ENCODE measurements around the gene ICA1L. TPM values are rescaled to one million over a fixed set of nuclear protein-coding genes. Genes with fewer than 3 reads are reported as not detected.

Gene ICA1L
- total RNA-seq, 1 donor from 2014 or later = 10.2 TPM

DNA sequence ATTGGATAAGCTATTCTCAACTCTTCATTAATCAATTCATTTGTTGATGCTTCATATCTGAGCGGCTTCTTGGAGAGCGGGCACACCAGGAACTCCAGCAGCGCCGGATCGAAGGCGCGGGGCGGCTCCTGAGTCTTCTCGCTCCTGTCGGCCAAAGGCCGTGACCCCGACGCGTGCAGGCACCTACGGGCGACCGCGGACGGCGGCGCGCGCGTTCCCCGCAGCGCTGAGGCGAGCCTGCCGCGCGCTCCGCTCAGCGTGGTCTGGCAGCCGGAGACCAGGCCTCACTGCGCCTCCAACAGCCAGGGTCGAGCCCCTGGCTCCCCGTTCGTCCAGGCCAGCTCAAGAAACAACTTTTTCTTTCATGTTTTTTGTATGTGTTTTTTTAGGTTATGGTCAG lies 97.5 kb downstream of the ICA1L start:
- POLR2A ChIA-PET = no interaction called here
- H3K36me3 Mint-ChIP-seq (ENCODE audit: low read depth) = peaks cover 72% of the 10 kb centered on the region
- H3K27ac Mint-ChIP-seq = no peak overlapping the region
- intact Hi-C loops (cut with micrococcal nuclease) = no loop called here
- DNase-seq = no peak
- CTCF ChIA-PET = no interaction called here
- H3K27me3 Mint-ChIP-seq = no peaks in the 10 kb centered on the region
- H3K4me3 Mint-ChIP-seq = no peak overlapping the region
- ATAC-seq (ENCODE audit: low read depth) = no peak
- H3K9me3 Mint-ChIP-seq = no peaks in the 10 kb centered on the region
- H3K4me1 Mint-ChIP-seq = peaks cover 5% of the 10 kb centered on the region
- TF ChIP-seq, protein P1, sequence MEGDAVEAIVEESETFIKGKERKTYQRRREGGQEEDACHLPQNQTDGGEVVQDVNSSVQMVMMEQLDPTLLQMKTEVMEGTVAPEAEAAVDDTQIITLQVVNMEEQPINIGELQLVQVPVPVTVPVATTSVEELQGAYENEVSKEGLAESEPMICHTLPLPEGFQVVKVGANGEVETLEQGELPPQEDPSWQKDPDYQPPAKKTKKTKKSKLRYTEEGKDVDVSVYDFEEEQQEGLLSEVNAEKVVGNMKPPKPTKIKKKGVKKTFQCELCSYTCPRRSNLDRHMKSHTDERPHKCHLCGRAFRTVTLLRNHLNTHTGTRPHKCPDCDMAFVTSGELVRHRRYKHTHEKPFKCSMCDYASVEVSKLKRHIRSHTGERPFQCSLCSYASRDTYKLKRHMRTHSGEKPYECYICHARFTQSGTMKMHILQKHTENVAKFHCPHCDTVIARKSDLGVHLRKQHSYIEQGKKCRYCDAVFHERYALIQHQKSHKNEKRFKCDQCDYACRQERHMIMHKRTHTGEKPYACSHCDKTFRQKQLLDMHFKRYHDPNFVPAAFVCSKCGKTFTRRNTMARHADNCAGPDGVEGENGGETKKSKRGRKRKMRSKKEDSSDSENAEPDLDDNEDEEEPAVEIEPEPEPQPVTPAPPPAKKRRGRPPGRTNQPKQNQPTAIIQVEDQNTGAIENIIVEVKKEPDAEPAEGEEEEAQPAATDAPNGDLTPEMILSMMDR (IDR thresholded peaks at IDR 0.05) = no peak

DNA sequence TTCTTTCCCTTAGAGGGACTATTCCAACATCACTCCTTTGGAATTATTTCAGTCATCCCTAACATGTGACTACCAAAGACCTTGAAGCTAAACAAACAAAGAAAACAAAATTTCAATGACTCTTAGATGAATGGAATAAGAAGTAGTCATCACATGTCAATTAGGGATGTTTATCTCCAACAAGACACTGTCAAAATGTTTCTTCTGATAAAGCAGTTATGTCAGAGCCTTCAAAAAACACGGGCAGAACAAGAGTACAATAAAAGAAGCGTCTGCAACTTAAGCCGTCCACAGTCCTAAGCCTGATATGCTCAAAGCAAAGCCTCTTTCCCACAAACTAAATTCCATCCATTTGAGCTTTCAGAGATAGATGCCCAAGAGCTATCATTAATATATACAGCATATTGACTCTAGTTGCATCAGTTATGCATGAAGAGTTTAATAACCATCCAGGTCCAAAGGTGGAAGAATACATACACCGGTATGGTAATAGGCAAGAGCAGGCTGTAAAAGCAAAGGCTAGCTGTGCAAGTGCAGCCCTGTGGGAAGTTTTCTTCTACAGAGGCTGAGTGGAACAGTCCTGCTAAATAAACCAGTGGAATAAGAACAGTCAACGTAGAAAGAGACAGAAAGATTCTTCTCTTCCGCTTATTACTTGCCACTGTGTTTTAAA lies 98.1 kb downstream of the ICA1L start:
- POLR2A ChIA-PET = no interaction called here

DNA sequence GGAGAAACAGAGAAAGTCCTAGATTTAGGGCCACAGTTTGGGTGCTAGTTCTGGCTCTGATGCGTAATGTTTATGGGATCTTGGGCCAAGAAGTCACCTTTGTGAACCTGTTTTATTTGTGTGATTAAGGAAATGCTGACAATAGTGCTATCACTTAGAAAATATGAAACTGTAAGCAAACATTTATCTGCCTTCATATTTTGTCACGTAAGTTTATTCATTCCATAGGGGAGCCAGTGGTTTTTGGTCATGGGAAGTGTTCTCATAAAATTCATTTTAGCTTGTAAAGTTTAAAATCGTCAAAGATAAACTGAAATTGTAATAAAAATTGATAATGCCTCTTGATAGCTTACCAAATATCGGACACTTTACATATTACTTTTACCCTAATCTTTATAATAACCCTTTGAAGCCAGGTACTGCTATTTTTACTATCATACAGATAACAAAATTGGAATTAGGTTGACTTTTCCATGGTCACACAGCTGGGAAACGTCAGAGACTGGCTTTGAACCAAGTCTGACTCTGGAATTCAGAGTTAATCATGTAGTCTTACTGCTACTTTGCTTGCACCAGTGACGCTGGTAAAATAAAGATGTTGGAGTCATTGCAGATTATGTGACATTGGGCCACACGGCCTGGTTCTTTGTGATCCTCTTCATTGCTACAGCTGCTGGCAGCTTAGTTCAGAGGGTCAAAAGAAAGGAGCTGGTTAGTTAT lies 99.7 kb downstream of the ICA1L start:
- ChIA-PET POLR2A (no interaction called here), CTCF (no interaction called here)
- ATAC-seq (ENCODE audit: low read depth) (no peak), DNase-seq (no peak)
- Mint-ChIP-seq H3K27me3 (no peaks in the 10 kb centered on the region), H3K9me3 (no peaks in the 10 kb centered on the region), H3K4me1 (no peaks in the 10 kb centered on the region), H3K27ac (no peak overlapping the region), H3K36me3 (ENCODE audit: low read depth) (peaks cover 64% of the 10 kb centered on the region), H3K4me3 (no peak overlapping the region)
- TF ChIP-seq, protein P1 (IDR thresholded peaks at IDR 0.05) = no peak
- intact Hi-C loops (cut with micrococcal nuclease) = no loop called here

More for the DNA sequence above, 98.1 kb downstream of the ICA1L start:
- peaks cover 65% of the 10 kb centered on the region for H3K36me3 Mint-ChIP-seq (ENCODE audit: low read depth)
- no peak overlapping the region for H3K4me3 Mint-ChIP-seq
- no peak overlapping the region for H3K27ac Mint-ChIP-seq
- TF ChIP-seq, protein P1 (IDR thresholded peaks at IDR 0.05) = no peak
- no peaks in the 10 kb centered on the region for H3K27me3 Mint-ChIP-seq
- intact Hi-C loops (cut with micrococcal nuclease) = no loop called here
- H3K4me1 Mint-ChIP-seq = peaks cover 3% of the 10 kb centered on the region
- CTCF ChIA-PET = no interaction called here
- H3K9me3 Mint-ChIP-seq = no peaks in the 10 kb centered on the region
- ATAC-seq (ENCODE audit: low read depth) = no peak
- DNase-seq = no peak

DNA sequence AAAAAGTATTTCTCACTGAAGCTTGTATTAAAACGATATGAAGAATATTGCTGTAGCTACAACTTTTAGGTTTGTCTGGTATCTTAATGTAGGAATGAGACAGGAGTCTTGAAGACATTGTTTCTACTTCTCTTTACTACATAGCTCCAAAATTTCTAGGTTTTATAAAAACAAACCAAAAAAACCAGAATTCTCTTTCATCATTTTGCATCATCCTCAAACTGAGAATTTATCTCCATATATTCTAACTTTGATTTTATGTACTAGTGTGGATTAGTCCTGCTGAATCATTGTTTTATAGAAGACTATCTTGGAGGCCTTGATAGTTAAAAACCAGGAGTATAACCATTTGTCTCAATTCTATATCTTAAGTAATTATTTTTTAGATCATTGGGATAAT lies 100.2 kb downstream of the ICA1L start:
- intact Hi-C loops (cut with micrococcal nuclease) = no loop called here
- DNase-seq (no peak), ATAC-seq (ENCODE audit: low read depth) (no peak)
- no peak overlapping the region for H3K4me3 Mint-ChIP-seq
- H3K27me3 Mint-ChIP-seq = no peaks in the 10 kb centered on the region
- ChIA-PET CTCF (interaction anchor here (0.6 to 1.3 kb wide), 3 partner anchors 25 to 183 kb away, joined by 3 to 8 read pairs (median 4); no protein-coding TSS in a partner anchor), POLR2A (interaction anchor here (0.6 kb wide), 1 partner anchor 533 kb away, joined by 3 read pairs; the partner anchor contains the start of gene SUMO1)
- no peaks in the 10 kb centered on the region for H3K9me3 Mint-ChIP-seq
- H3K36me3 Mint-ChIP-seq (ENCODE audit: low read depth) = peaks cover 64% of the 10 kb centered on the region
- no peaks in the 10 kb centered on the region for H3K4me1 Mint-ChIP-seq
- TF ChIP-seq, protein P1 (IDR thresholded peaks at IDR 0.05) = no peak
- H3K27ac Mint-ChIP-seq = no peak overlapping the region

DNA sequence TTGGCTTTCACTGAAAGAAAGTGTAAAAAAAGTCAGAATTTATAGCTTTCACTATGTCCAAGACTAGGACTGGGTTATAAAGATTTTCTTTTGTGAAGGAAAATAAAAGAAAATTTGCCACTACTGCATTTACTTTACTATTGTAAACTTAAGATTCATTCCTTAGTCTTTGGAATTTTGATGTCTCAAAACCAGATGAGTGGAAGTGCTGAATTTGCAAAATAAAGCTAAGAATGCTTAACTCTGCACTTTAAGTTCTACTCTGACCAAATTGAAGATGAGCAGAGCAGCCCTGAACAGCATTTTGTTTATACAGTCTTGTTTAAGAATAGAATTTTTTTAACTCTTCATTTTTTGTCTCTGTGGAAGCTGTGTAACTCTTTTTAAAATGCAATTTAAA lies 102.4 kb downstream of the ICA1L start:
- POLR2A ChIA-PET = no interaction called here
- Mint-ChIP-seq H3K27me3 (no peaks in the 10 kb centered on the region), H3K36me3 (ENCODE audit: low read depth) (peaks cover 64% of the 10 kb centered on the region), H3K4me1 (peaks cover 8% of the 10 kb centered on the region), H3K27ac (no peak overlapping the region), H3K4me3 (no peak overlapping the region), H3K9me3 (no peaks in the 10 kb centered on the region)
- DNase-seq (no peak), ATAC-seq (ENCODE audit: low read depth) (no peak)
- CTCF ChIA-PET = interaction anchor here (0.7 kb wide), 2 partner anchors 181 kb away, joined by 3 read pairs; no protein-coding TSS in a partner anchor
- TF ChIP-seq, protein P1 (IDR thresholded peaks at IDR 0.05) = no peak
- intact Hi-C loops (cut with micrococcal nuclease) = no loop called here
